Measurements from ENCODE around the gene PACS2. TPM values are rescaled to one million over a fixed set of nuclear protein-coding genes. Genes with fewer than 3 reads are reported as not detected.
A peak's percentile ranks its signal among the peaks of the same experiment; 100 is the strongest.

PACS2 gene
- polyA plus RNA-seq, 1 of the 3 experiments (the other 2 are of a cell fraction): 42.7 TPM

DNA sequence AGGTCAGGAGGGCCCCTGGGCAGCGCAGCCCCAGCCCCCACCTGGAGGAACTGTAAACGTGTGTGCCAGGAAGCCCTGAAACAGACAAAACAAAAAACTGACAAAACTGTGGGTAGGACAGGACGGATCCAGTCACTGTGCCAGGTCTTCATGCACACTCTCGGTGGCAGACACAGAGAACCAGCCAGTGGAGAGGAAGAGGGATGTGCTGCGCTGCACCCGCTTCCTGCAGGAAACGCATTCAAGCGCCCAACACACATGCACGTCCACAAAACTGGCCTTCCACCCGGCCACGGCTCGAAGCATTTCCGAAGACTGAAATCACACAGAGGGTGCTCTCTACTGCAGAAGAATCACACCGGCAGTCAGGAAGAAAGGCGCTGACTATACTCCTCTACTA is 30.6 kb upstream of the PACS2 start (continued):
- TF ChIP-seq MEF2A (IDR thresholded peaks at IDR 0.05; ENCODE audit: borderline replicate concordance, low read depth): no peak
- no peak for TF ChIP-seq CTCF (IDR thresholded peaks at IDR 0.05)

- ChIA-PET POLR2A (no interaction called here), CTCF (interaction anchor here (1.2 kb wide), 1 partner anchor 37 kb away, joined by 3 read pairs; the partner anchor contains the start of gene BTBD6)
- 93% methylated on average over 8 of the region's 8 CpGs for WGBS (ENCODE audit: low lambda C conversion rate)
Measured at GRCh38 chr14:105285174-105285573, 29.4 kb upstream of the PACS2 start.

GRCh38 chr14:105286759-105287144 is 27.8 kb upstream of the PACS2 start:
- H3K27me3 ChIP-seq (ENCODE audit: insufficient read depth): no peaks in the 10 kb centered on the region
- 97% methylated on average over 8 of the region's 9 CpGs for WGBS (ENCODE audit: low lambda C conversion rate)
- H3K4me1 ChIP-seq (ENCODE audit: control insufficient read depth in 1 of 2, insufficient read depth in 2 of 2, low read depth in 1 of 2, low read length in 1 of 2): peaks cover 0 to 27% of the 10 kb centered on the region in 2 experiments; a peak in 1 of 4 replicates
- peak overlapping the region in 1 of 2 experiments; percentile 58; a peak in 1 of 4 replicates for H3K27ac ChIP-seq (ENCODE audit: low read depth in 2 of 2, low read length in 1 of 2)
- CTCF ChIA-PET: interaction anchor here (0.9 to 1.7 kb wide), 4 partner anchors 15 to 82 kb away, joined by 3 to 5 read pairs (median 4); partner anchors contain the start of gene BRF1
- H3K79me2 ChIP-seq (ENCODE audit: insufficient read depth): peaks cover 54% of the 10 kb centered on the region; the same call in 1 of the 2 replicates
- peaks cover 0 to 4% of the 10 kb centered on the region in 2 experiments for H3K36me3 ChIP-seq (replicated peaks in 1 of 2; ENCODE audit: control insufficient read depth in 1 of 2, insufficient read depth in 2 of 2, low read length in 1 of 2)
- no peak overlapping the region for H3K9ac ChIP-seq
- H3F3A ChIP-seq (replicated peaks; ENCODE audit: insufficient read depth): no peaks in the 10 kb centered on the region
- H3K9me3 ChIP-seq: no peaks in the 10 kb centered on the region
- H2AFZ ChIP-seq (ENCODE audit: low read depth): no peak overlapping the region
- no peak overlapping the region for H3K4me3 ChIP-seq (ENCODE audit: low read depth in 2 of 2, low read length in 1 of 2)
- peaks cover 50% of the 10 kb centered on the region for H4K20me1 ChIP-seq (ENCODE audit: insufficient read depth)
- no peaks in the 10 kb centered on the region for H3K9me2 ChIP-seq
- peak; percentile 66 for DNase-seq
- POLR2A ChIA-PET: interaction anchor here (0.8 kb wide), 1 partner anchor 14 kb away, joined by 3 read pairs; the partner anchor contains the start of gene BRF1
- H3K4me2 ChIP-seq: no peak overlapping the region
- TF ChIP-seq POLR2AphosphoS5 (IDR thresholded peaks at IDR 0.05; ENCODE audit: low read depth, low read length): no peak
- TF ChIP-seq JUND (IDR thresholded peaks at IDR 0.05): no peak
- no peak for TF ChIP-seq NFIC (IDR thresholded peaks at IDR 0.05; ENCODE audit: borderline replicate concordance)
- no peak for TF ChIP-seq CTCF (IDR thresholded peaks at IDR 0.05)
- TF ChIP-seq EZH2phosphoT487 (IDR thresholded peaks at IDR 0.05; ENCODE audit: borderline replicate concordance, low read depth): no peak
- TF ChIP-seq MXI1 (IDR thresholded peaks at IDR 0.05; ENCODE audit: low read depth, low read length): no peak
- no peak for TF ChIP-seq RAD21 (IDR thresholded peaks at IDR 0.05; ENCODE audit: low read length)
- TF ChIP-seq SIN3A (IDR thresholded peaks at IDR 0.05; ENCODE audit: borderline replicate concordance, low read depth, low read length): no peak
- TF ChIP-seq ELF1 (IDR thresholded peaks at IDR 0.05): no peak
- TF ChIP-seq TEAD4 (IDR thresholded peaks at IDR 0.05; ENCODE audit: borderline replicate concordance, insufficient read depth): no peak

More at GRCh38 chr14:105285174-105285573, 29.4 kb upstream of the PACS2 start:
- Histone ChIP-seq H3F3A (replicated peaks; ENCODE audit: insufficient read depth) (no peaks in the 10 kb centered on the region), H3K27me3 (ENCODE audit: insufficient read depth) (no peaks in the 10 kb centered on the region), H3K4me2 (no peak overlapping the region), H3K27ac (ENCODE audit: low read depth in 2 of 2, low read length in 1 of 2) (no peak overlapping the region), H3K9ac (no peak overlapping the region), H3K4me3 (ENCODE audit: low read depth in 2 of 2, low read length in 1 of 2) (no peak overlapping the region), H3K9me2 (no peaks in the 10 kb centered on the region), H2AFZ (ENCODE audit: low read depth) (no peak overlapping the region), H3K9me3 (no peaks in the 10 kb centered on the region), H3K4me1 (ENCODE audit: control insufficient read depth in 1 of 2, insufficient read depth in 2 of 2, low read depth in 1 of 2, low read length in 1 of 2) (peaks cover 0 to 18% of the 10 kb centered on the region in 2 experiments; a peak in 1 of 4 replicates), H3K36me3 (replicated peaks in 1 of 2; ENCODE audit: control insufficient read depth in 1 of 2, insufficient read depth in 2 of 2, low read length in 1 of 2) (peaks cover 0 to 4% of the 10 kb centered on the region in 2 experiments), H4K20me1 (ENCODE audit: insufficient read depth) (peaks cover 39% of the 10 kb centered on the region), H3K79me2 (ENCODE audit: insufficient read depth) (peaks cover 43% of the 10 kb centered on the region; the same call in 1 of the 2 replicates)
- TF ChIP-seq ELF1 (IDR thresholded peaks at IDR 0.05): no peak
- no peak for TF ChIP-seq TAF1 (IDR thresholded peaks at IDR 0.05; ENCODE audit: borderline replicate concordance, low read depth, low read length)
- no peak for TF ChIP-seq USF2 (IDR thresholded peaks at IDR 0.05; ENCODE audit: borderline replicate concordance, low read depth, low read length)
- no peak for TF ChIP-seq FOXJ3 (CRISPR knock-in tag; IDR thresholded peaks at IDR 0.05)
- TF ChIP-seq SMC3 (IDR thresholded peaks at IDR 0.05; ENCODE audit: low read depth, low read length): no peak
- TF ChIP-seq RAD21 (IDR thresholded peaks at IDR 0.05; ENCODE audit: low read length): no peak
- no peak for TF ChIP-seq YY1 (IDR thresholded peaks at IDR 0.05; ENCODE audit: low read depth)
- no peak for TF ChIP-seq JUND (IDR thresholded peaks at IDR 0.05)
- TF ChIP-seq POLR2AphosphoS5 (IDR thresholded peaks at IDR 0.05; ENCODE audit: low read depth, low read length): no peak
- no peak for TF ChIP-seq FOXM1 (IDR thresholded peaks at IDR 0.05; ENCODE audit: low read depth)
- TF ChIP-seq MXI1 (IDR thresholded peaks at IDR 0.05; ENCODE audit: low read depth, low read length): no peak
- TF ChIP-seq EZH2phosphoT487 (IDR thresholded peaks at IDR 0.05; ENCODE audit: borderline replicate concordance, low read depth): no peak
- TF ChIP-seq RFX5 (IDR thresholded peaks at IDR 0.05; ENCODE audit: low read length): no peak
- TF ChIP-seq RCOR1 (IDR thresholded peaks at IDR 0.05; ENCODE audit: low read length): no peak
- DNase-seq: no peak

All from SK-N-SH (cell line).